OCI-LY3 (cell line): ENCODE data around the gene HK2.

ENCODE experiments used
- H2AFZ ChIP-seq: fragments of 200-600, 300-600 bp; shearing (Covaris generic); 2 replicates; pipeline ENCODE4 v1.6.0; 2014; ENCODE audit warnings: antibody characterized with exemption, low read depth, low read length
- H3K27ac ChIP-seq: fragments of 200-600, 300-600 bp; sonication (generic); 2 replicates; pipeline ENCODE4 v1.5.1; 2014; ENCODE audit warnings: mild to moderate bottlenecking, low read length, moderate library complexity, mixed read lengths
- H3K27me3 ChIP-seq: fragments of 200-600, 300-600 bp; sonication (generic); 2 replicates; pipeline ENCODE4 v1.6.1; 2014; ENCODE audit warnings: low read depth, low read length, mixed read lengths
- H3K36me3 ChIP-seq: fragments of 200-600, 300-600 bp; sonication (generic); replicated peaks from 2 replicates; pipeline ENCODE3; 2014; ENCODE audit warnings: low read depth, low read length, mixed read lengths
- H3K4me1 ChIP-seq: fragments of 300-600, 200-600 bp; sonication (generic); 2 replicates; pipeline ENCODE4 v1.6.1; 2014; ENCODE audit warnings: low read length, mixed read lengths
- H3K4me2 ChIP-seq: fragments of 200-600, 300-600 bp; sonication (generic); 2 replicates; pipeline ENCODE4 v1.6.1; 2014; ENCODE audit warnings: low read length, mixed read lengths
- H3K4me3 ChIP-seq: fragments of 300-600, 200-600 bp; sonication (generic); 2 replicates; pipeline ENCODE4 v1.5.1; 2014; ENCODE audit warnings: antibody characterized with exemption, mild to moderate bottlenecking, low read length, moderate library complexity
- H3K79me2 ChIP-seq: fragments of 300-600, 200-600 bp; shearing (Covaris generic); 2 replicates; pipeline ENCODE4 v1.6.1; 2014; ENCODE audit warnings: mild to moderate bottlenecking, low read length, mixed read lengths
- H3K9ac ChIP-seq: fragments of 300-600, 200-600 bp; shearing (Covaris generic); 2 replicates; pipeline ENCODE4 v1.6.0; 2014; ENCODE audit warnings: mild to moderate bottlenecking, low read length, moderate library complexity
- H3K9me3 ChIP-seq: fragments of 200-600, 300-600 bp; shearing (Covaris generic); 2 replicates; pipeline ENCODE4 v1.6.1; 2014; ENCODE audit warnings: low read length, mixed read lengths; ENCODE audit not compliant: insufficient read depth
- H4K20me1 ChIP-seq: fragments of 200-600, 300-600 bp; sonication (generic); 2 replicates; pipeline ENCODE4 v1.6.1; 2016; ENCODE audit warnings: low read length, mixed read lengths; ENCODE audit not compliant: insufficient read depth
- CTCF ChIP-seq: fragments of 200-600, 300-600 bp; sonication (generic); IDR thresholded peaks from 2 replicates; pipeline ENCODE4 v1.5.1; 2014; ENCODE audit warnings: antibody characterized with exemption, low read length, low read depth
- EZH2phosphoT487 ChIP-seq: fragments of 200-600 bp; shearing (Covaris generic); IDR thresholded peaks from 2 replicates; pipeline ENCODE4 v1.6.1; 2018; ENCODE audit warnings: antibody characterized with exemption, mixed run types, low read depth

HK2 gene

GRCh38 chr2:74858281-74858680 lies 24.4 kb downstream of the HK2 start:
- Histone ChIP-seq H2AFZ (no peak overlapping the region), H3K9me3 (no peaks in the 10 kb centered on the region), H3K27ac (no peak overlapping the region), H3K4me1 (no peaks in the 10 kb centered on the region), H4K20me1 (peaks cover 88% of the 10 kb centered on the region), H3K27me3 (no peaks in the 10 kb centered on the region), H3K9ac (no peak overlapping the region), H3K4me2 (no peak overlapping the region), H3K36me3 (peaks cover 59% of the 10 kb centered on the region), H3K79me2 (peaks cover 72% of the 10 kb centered on the region), H3K4me3 (no peak overlapping the region)
- TF ChIP-seq EZH2phosphoT487 (no peak), CTCF (no peak)

GRCh38 chr2:74860079-74860478 lies 26.2 kb downstream of the HK2 start:
- Histone ChIP-seq H3K79me2 (peaks cover 77% of the 10 kb centered on the region), H3K4me1 (no peaks in the 10 kb centered on the region), H3K4me2 (no peak overlapping the region), H3K4me3 (no peak overlapping the region), H4K20me1 (peaks cover 87% of the 10 kb centered on the region), H3K27ac (no peak overlapping the region), H3K27me3 (no peaks in the 10 kb centered on the region), H2AFZ (no peak overlapping the region), H3K36me3 (peaks cover 56% of the 10 kb centered on the region), H3K9ac (no peak overlapping the region), H3K9me3 (no peaks in the 10 kb centered on the region)
- TF ChIP-seq CTCF (no peak), EZH2phosphoT487 (no peak)

GRCh38 chr2:74860521-74860920 lies 26.6 kb downstream of the HK2 start:
- peaks cover 52% of the 10 kb centered on the region for H3K36me3 ChIP-seq
- no peaks in the 10 kb centered on the region for H3K9me3 ChIP-seq
- TF ChIP-seq CTCF = no peak
- no peak overlapping the region for H3K9ac ChIP-seq
- peaks cover 87% of the 10 kb centered on the region for H4K20me1 ChIP-seq
- no peaks in the 10 kb centered on the region for H3K4me1 ChIP-seq
- no peak overlapping the region for H2AFZ ChIP-seq
- no peak overlapping the region for H3K4me3 ChIP-seq
- no peaks in the 10 kb centered on the region for H3K27me3 ChIP-seq
- no peak overlapping the region for H3K4me2 ChIP-seq
- H3K27ac ChIP-seq = no peak overlapping the region
- H3K79me2 ChIP-seq = peaks cover 81% of the 10 kb centered on the region

- H3K4me2 ChIP-seq = no peak overlapping the region
- H3K79me2 ChIP-seq = peaks cover 92% of the 10 kb centered on the region
- H3K36me3 ChIP-seq = peaks cover 52% of the 10 kb centered on the region
- no peak overlapping the region for H3K27ac ChIP-seq
- no peak overlapping the region for H3K4me3 ChIP-seq
- no peak overlapping the region for H2AFZ ChIP-seq
- H4K20me1 ChIP-seq = peaks cover 87% of the 10 kb centered on the region
- no peak overlapping the region for H3K9ac ChIP-seq
- TF ChIP-seq CTCF (no peak), EZH2phosphoT487 (no peak)
- no peaks in the 10 kb centered on the region for H3K27me3 ChIP-seq
- H3K9me3 ChIP-seq = no peaks in the 10 kb centered on the region
- no peaks in the 10 kb centered on the region for H3K4me1 ChIP-seq
Observed at GRCh38 chr2:74861531-74861930, 27.6 kb downstream of the HK2 start.
